OCI-LY7 (cell line): ENCODE results near the gene TFIP11. TPM values are rescaled to one million over a fixed set of nuclear protein-coding genes. Genes with fewer than 3 reads are reported as not detected.

Experiments
- BruUV-seq: library from RNA; stranded (reverse); fragments of 400-500 nt; replicated peaks from 2 replicates; lab custom pipeline; 2021; lab: Mats Ljungman, UMichigan
- CTCF ChIA-PET: fragments of 300-600 bp; sonication (Branson Sonifier 250); formaldehyde crosslinking; loops from one replicate; lab custom pipeline; 2022; ENCODE audit warnings: antibody characterized with exemption; ENCODE audit not compliant: unreplicated experiment; lab: Charles Lee
- POLR2A ChIA-PET: fragments of 300-600 bp; sonication (Branson Sonifier 250); formaldehyde crosslinking; loops from one replicate; lab custom pipeline; 2022; ENCODE audit warnings: antibody characterized with exemption; lab: Charles Lee
- DNase-seq: peaks from one replicate; pipeline ENCODE4 v3.0.0-alpha.2; 2015; ENCODE audit warnings: low spot score
- H2AFZ ChIP-seq: fragments of 200-600 bp; sonication (generic), shearing (Covaris generic); 2 replicates; pipeline ENCODE4 v1.6.1; 2014; ENCODE audit warnings: mild to moderate bottlenecking, antibody characterized with exemption, low read length, moderate library complexity
- H3K27ac ChIP-seq: fragments of 200-600 bp; sonication (generic); 2 replicates; pipeline ENCODE4 v1.5.1; 2014; ENCODE audit warnings: mixed run types, low read depth, mild to moderate bottlenecking, moderate library complexity, low read length, inconsistent platforms; ENCODE audit not compliant: poor library complexity, severe bottlenecking
- H3K36me3 ChIP-seq: fragments of 200-600 bp; sonication (generic); 2 replicates; pipeline ENCODE4 v1.6.1; 2014; ENCODE audit warnings: mild to moderate bottlenecking, antibody characterized with exemption, low read length, moderate library complexity, mixed read lengths; ENCODE audit not compliant: insufficient read depth
- H3K4me1 ChIP-seq: fragments of 200-600 bp; sonication (generic); 2 replicates; pipeline ENCODE4 v1.5.1; 2014; ENCODE audit warnings: mild to moderate bottlenecking, low read length; ENCODE audit not compliant: insufficient read depth, poor library complexity, severe bottlenecking
- H3K4me2 ChIP-seq: fragments of 200-600 bp; sonication (generic); 2 replicates; pipeline ENCODE4 v1.6.1; 2014; ENCODE audit warnings: mild to moderate bottlenecking, low read length
- H3K4me3 ChIP-seq: fragments of 200-600 bp; sonication (generic); 2 replicates; pipeline ENCODE4 v1.5.1; 2014; ENCODE audit warnings: mild to moderate bottlenecking, low read depth, low read length; ENCODE audit not compliant: poor library complexity, severe bottlenecking
- H3K79me2 ChIP-seq: fragments of 200-600 bp; sonication (generic); 2 replicates; pipeline ENCODE4 v1.6.1; 2016; ENCODE audit warnings: low read depth, mild to moderate bottlenecking, low read length, moderate library complexity, mixed read lengths; ENCODE audit not compliant: insufficient read depth
- H3K9me2 ChIP-seq: fragments of 200-600 bp; sonication (generic); 2 replicates; pipeline ENCODE4 v1.6.1; 2016; ENCODE audit warnings: mild to moderate bottlenecking, low read length, mixed read lengths; ENCODE audit not compliant: insufficient read depth
- H3K9me3 ChIP-seq: fragments of 200-600 bp; sonication (generic); 2 replicates; pipeline ENCODE4 v1.6.1; 2014; ENCODE audit warnings: mild to moderate bottlenecking, mixed run types, low read length, mixed read lengths
- H4K20me1 ChIP-seq: fragments of 200-600 bp; sonication (generic); 2 replicates; pipeline ENCODE4 v1.6.1; 2014; ENCODE audit warnings: mild to moderate bottlenecking, antibody characterized with exemption, low read length, moderate library complexity, mixed read lengths; ENCODE audit not compliant: insufficient read depth
- EZH2phosphoT487 ChIP-seq: fragments of 200-600 bp; sonication (generic); IDR thresholded peaks from 2 replicates; pipeline ENCODE4 v1.6.1; 2018; ENCODE audit warnings: low read depth, borderline replicate concordance, mild to moderate bottlenecking, mixed run types, antibody characterized with exemption, low read length, moderate library complexity, mixed read lengths
- intact Hi-C: fragments of 100-400 bp; cut with micrococcal nuclease; formaldehyde crosslinking; loops from one replicate; pipeline ENCODE4 v1.10.0; 2022; ENCODE audit not compliant: unreplicated experiment
- total RNA-seq, 2 experiments: library from RNA; depleted of rRNA in 1 of 2; stranded (reverse); fragments of >200 nt in 1 of 2; shearing (Covaris generic) in 1 of 2; gene quantifications; 2 replicates each; pipeline ENCODE4 v1.2.3, GENCODE V29; 2014 to 2022
- TF ChIP-seq, protein P1 (sequence below): fragments of 200-600 bp; sonication (generic); conservative IDR thresholded peaks from 2 replicates; pipeline ENCODE4 v1.5.1; 2014; ENCODE audit warnings: mild to moderate bottlenecking, antibody characterized with exemption, low read length, moderate library complexity, mixed read lengths

Gene TFIP11
- total RNA-seq, 2 experiments from 2014 or later = 45.2 to 54.5 TPM

GRCh38 chr22:26525946-26526564 is 13.8 kb upstream of the TFIP11 start:
- H3K27ac ChIP-seq = no peak overlapping the region
- H3K4me1 ChIP-seq = peaks cover 25% of the 10 kb centered on the region
- ChIA-PET CTCF (no interaction called here), POLR2A (interaction anchor here (1.2 kb wide), 1 partner anchor 9 kb away, joined by 3 read pairs; no protein-coding TSS in a partner anchor)
- no peaks in the 10 kb centered on the region for H3K79me2 ChIP-seq
- H3K9me3 ChIP-seq = no peaks in the 10 kb centered on the region
- no peak overlapping the region for H3K4me2 ChIP-seq
- H3K9me2 ChIP-seq = no peaks in the 10 kb centered on the region
- H4K20me1 ChIP-seq = no peaks in the 10 kb centered on the region
- TF ChIP-seq, protein P1, sequence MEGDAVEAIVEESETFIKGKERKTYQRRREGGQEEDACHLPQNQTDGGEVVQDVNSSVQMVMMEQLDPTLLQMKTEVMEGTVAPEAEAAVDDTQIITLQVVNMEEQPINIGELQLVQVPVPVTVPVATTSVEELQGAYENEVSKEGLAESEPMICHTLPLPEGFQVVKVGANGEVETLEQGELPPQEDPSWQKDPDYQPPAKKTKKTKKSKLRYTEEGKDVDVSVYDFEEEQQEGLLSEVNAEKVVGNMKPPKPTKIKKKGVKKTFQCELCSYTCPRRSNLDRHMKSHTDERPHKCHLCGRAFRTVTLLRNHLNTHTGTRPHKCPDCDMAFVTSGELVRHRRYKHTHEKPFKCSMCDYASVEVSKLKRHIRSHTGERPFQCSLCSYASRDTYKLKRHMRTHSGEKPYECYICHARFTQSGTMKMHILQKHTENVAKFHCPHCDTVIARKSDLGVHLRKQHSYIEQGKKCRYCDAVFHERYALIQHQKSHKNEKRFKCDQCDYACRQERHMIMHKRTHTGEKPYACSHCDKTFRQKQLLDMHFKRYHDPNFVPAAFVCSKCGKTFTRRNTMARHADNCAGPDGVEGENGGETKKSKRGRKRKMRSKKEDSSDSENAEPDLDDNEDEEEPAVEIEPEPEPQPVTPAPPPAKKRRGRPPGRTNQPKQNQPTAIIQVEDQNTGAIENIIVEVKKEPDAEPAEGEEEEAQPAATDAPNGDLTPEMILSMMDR = no peak
- no peak for TF ChIP-seq EZH2phosphoT487
- H3K4me3 ChIP-seq = no peak overlapping the region
- intact Hi-C loops = no loop called here
- peaks cover 34% of the 10 kb centered on the region; the same call in 1 of the 2 replicates for H3K36me3 ChIP-seq
- DNase-seq = no peak
- TSS peak; percentile 36 for BruUV-seq
- no peak overlapping the region for H2AFZ ChIP-seq

- H3K4me2 ChIP-seq = no peak overlapping the region
- BruUV-seq = no TSS peak
- CTCF ChIA-PET = no interaction called here
- H3K9me2 ChIP-seq = no peaks in the 10 kb centered on the region
- POLR2A ChIA-PET = interaction anchor here (2.3 kb wide), 1 partner anchor 11 kb away, joined by 13 read pairs; no protein-coding TSS in a partner anchor
- no peak overlapping the region for H2AFZ ChIP-seq
- peaks cover 26% of the 10 kb centered on the region; the same call in 1 of the 2 replicates for H3K36me3 ChIP-seq
- no peak overlapping the region for H3K27ac ChIP-seq
- H3K9me3 ChIP-seq = no peaks in the 10 kb centered on the region
- H3K4me3 ChIP-seq = no peak overlapping the region
- H4K20me1 ChIP-seq = no peaks in the 10 kb centered on the region
- no peaks in the 10 kb centered on the region for H3K79me2 ChIP-seq
- TF ChIP-seq EZH2phosphoT487 = no peak
- TF ChIP-seq, protein P1 = no peak
- intact Hi-C loops = no loop called here
- H3K4me1 ChIP-seq = peaks cover 25% of the 10 kb centered on the region
- DNase-seq = no peak
Measured at GRCh38 chr22:26524870-26525269, 12.6 kb upstream of the TFIP11 start.

- Histone ChIP-seq H3K4me1 (peaks cover 17% of the 10 kb centered on the region), H2AFZ (no peak overlapping the region), H3K27ac (no peak overlapping the region), H3K4me3 (no peak overlapping the region), H3K79me2 (no peaks in the 10 kb centered on the region), H3K36me3 (peaks cover 16% of the 10 kb centered on the region; the same call in 1 of the 2 replicates), H4K20me1 (no peaks in the 10 kb centered on the region), H3K9me3 (no peaks in the 10 kb centered on the region), H3K4me2 (no peak overlapping the region), H3K9me2 (no peaks in the 10 kb centered on the region)
- ChIA-PET CTCF (no interaction called here), POLR2A (interaction anchor here (0.9 to 2.3 kb wide), 3 partner anchors 13 to 21 kb away, joined by 3 to 13 read pairs (median 3); no protein-coding TSS in a partner anchor)
- BruUV-seq = no TSS peak
- intact Hi-C loops = no loop called here
- TF ChIP-seq EZH2phosphoT487 = no peak
- TF ChIP-seq, protein P1 = no peak
- no peak for DNase-seq
Measured at GRCh38 chr22:26522592-26522991, 10.3 kb upstream of the TFIP11 start.
